HepG2 (cell line): ENCODE measurements around the gene NAV2. TPM values are rescaled to one million over a fixed set of nuclear protein-coding genes. Genes with fewer than 3 reads are reported as not detected.

Experiments used
- ATAC-seq: fragments of 200-7000 bp; cut with Tn5 transposase; 3 replicates; pipeline ENCODE4 v1.9.1; 2020; ENCODE audit warnings: mild to moderate bottlenecking, moderate library complexity
- BruUV-seq: library from RNA; stranded (reverse); fragments of 400-500 nt; replicated peaks from 2 replicates; lab custom pipeline; 2021; lab: Mats Ljungman, UMichigan
- CTCF ChIA-PET: fragments of 300-600 bp; formaldehyde crosslinking; extraction: SDS; loops from one replicate; lab custom pipeline; 2021; ENCODE audit warnings: low total read pairs, inconsistent platforms, low intra/inter-chr PET ratio; lab: Yijun Ruan, JAX
- POLR2A ChIA-PET: fragments of 350-600 bp; sonication (Branson Sonifier 250); formaldehyde crosslinking; loops from one replicate; lab custom pipeline; 2020; ENCODE audit warnings: antibody characterized with exemption, inconsistent platforms; lab: Yijun Ruan, JAX
- DNase-seq: peaks from one replicate; pipeline ENCODE4 v3.0.0-alpha.2; 2015; ENCODE audit warnings: low spot score
- FAIRE-seq: peaks from 3 replicates; lab custom pipeline; 2011; peaks lifted over from hg19 to GRCh38; lab: Jason Lieb, UNC
- H2AFZ ChIP-seq: one replicate; pipeline ENCODE4 v1.6.1; 2011; ENCODE audit warnings: low read length, inconsistent platforms
- H3K27ac ChIP-seq: fragments of 300-600 bp; 3 replicates; pipeline ENCODE4 v1.8.0; 2011; ENCODE audit warnings: mixed run types, mild to moderate bottlenecking, mixed read lengths, low read length, inconsistent platforms; ENCODE audit not compliant: insufficient read depth; ENCODE audit errors: extremely low read length
- H3K27me3 ChIP-seq, 2 experiments: fragments of 200-600 bp in 1 of 2; 2 replicates in 1 of 2; 3 replicates in 1 of 2; pipeline versions ENCODE4 v1.6.0 to v1.8.0; 2011; ENCODE audit warnings: low read length in 2 of 2, mild to moderate bottlenecking in 2 of 2, moderate library complexity in 2 of 2, inconsistent platforms in 1 of 2; ENCODE audit not compliant: insufficient read depth in 2 of 2, control insufficient read depth in 1 of 2
- H3K36me3 ChIP-seq, 2 experiments: fragments of 200-600 bp in 1 of 2; replicated peaks in 1 of 2; 2 replicates in 1 of 2; 3 replicates in 1 of 2; pipeline versions ENCODE4 v1.5.1 to v1.8.0; 2011; ENCODE audit warnings: low read length in 2 of 2, inconsistent platforms in 1 of 2; ENCODE audit not compliant: insufficient read depth in 2 of 2, control insufficient read depth in 1 of 2
- H3K4me1 ChIP-seq: 2 replicates; pipeline ENCODE4 v1.5.1; 2012; ENCODE audit warnings: low read length, inconsistent platforms; ENCODE audit not compliant: insufficient read depth
- H3K4me2 ChIP-seq: 2 replicates; pipeline ENCODE4 v1.6.0; 2011; ENCODE audit warnings: low read depth, low read length, inconsistent platforms
- H3K4me3 ChIP-seq, 3 experiments: fragments of 200-600 bp in 1 of 3; sonication (generic), shearing (Covaris generic) in 1 of 3; replicated peaks in 1 of 3; 2 replicates each; pipeline ENCODE4 v1.5.1; 2011 to 2016; ENCODE audit warnings: low read length in 3 of 3, inconsistent platforms in 2 of 3, low read depth in 2 of 3, mild to moderate bottlenecking in 2 of 3, control low read depth in 1 of 3, mixed read lengths in 1 of 3; ENCODE audit not compliant: insufficient read depth in 1 of 3
- H3K79me2 ChIP-seq: one replicate; pipeline ENCODE4 v1.6.1; 2011; ENCODE audit warnings: low read length, inconsistent platforms; ENCODE audit not compliant: insufficient read depth
- H3K9ac ChIP-seq: 2 replicates; pipeline ENCODE4 v1.6.0; 2011; ENCODE audit warnings: mild to moderate bottlenecking, low read depth, low read length, inconsistent platforms; ENCODE audit not compliant: insufficient read depth
- H3K9me3 ChIP-seq: 2 replicates; pipeline ENCODE4 v1.5.1; 2012; ENCODE audit warnings: mild to moderate bottlenecking, low read length
- H4K20me1 ChIP-seq: 2 replicates; pipeline ENCODE4 v1.6.0; 2011; ENCODE audit warnings: inconsistent platforms, mild to moderate bottlenecking, low read length, moderate library complexity; ENCODE audit not compliant: insufficient read depth
- ARNT ChIP-seq: fragments of 450-650 bp; IDR thresholded peaks from 2 replicates; pipeline ENCODE4 v1.6.1; 2017
- FOXA1 ChIP-seq, 2 experiments: fragments of 450-650 bp in 1 of 2; sonication (generic) in 1 of 2; formaldehyde crosslinking in 1 of 2; IDR thresholded peaks; 2 replicates each; pipeline versions ENCODE4 v1.4.0 to v1.6.1; 2016 to 2020; ENCODE audit warnings: missing genetic modification reagents in 1 of 2
- HIVEP1 ChIP-seq: sonication (generic); formaldehyde crosslinking; IDR thresholded peaks from 2 replicates; pipeline ENCODE4 v1.4.0; 2020; ENCODE audit warnings: mild to moderate bottlenecking, missing genetic modification reagents
- MLLT10 ChIP-seq: sonication (generic); formaldehyde crosslinking; IDR thresholded peaks from 2 replicates; pipeline ENCODE4 v1.4.0; 2020; ENCODE audit warnings: missing genetic modification reagents
- ZFX ChIP-seq: sonication (generic); formaldehyde crosslinking; IDR thresholded peaks from 2 replicates; pipeline ENCODE4 v1.4.0; 2020; ENCODE audit warnings: mild to moderate bottlenecking, low read depth, missing genetic modification reagents, moderate library complexity
- ZNF326 ChIP-seq: sonication (generic); formaldehyde crosslinking; IDR thresholded peaks from 2 replicates; pipeline ENCODE4 v1.4.0; 2020; ENCODE audit warnings: missing genetic modification reagents, borderline replicate concordance
- ZNF569 ChIP-seq: sonication (generic); formaldehyde crosslinking; IDR thresholded peaks from 2 replicates; pipeline ENCODE4 v1.5.0; 2020; ENCODE audit warnings: mild to moderate bottlenecking, missing genetic modification reagents, moderate library complexity, borderline replicate concordance
- ZNF644 ChIP-seq: IDR thresholded peaks from 2 replicates; pipeline ENCODE4 v1.6.1; 2016; ENCODE audit warnings: low read depth
- WGBS: methylation state at CpG from one replicate; pipeline ENCODE4 v1.1.6; 2017; ENCODE audit warnings: low lambda C conversion rate; 5-methylcytosine and 5-hydroxymethylcytosine counted together
- in situ Hi-C: cut with HindIII; loops from 2 replicates; pipeline ENCODE4 v1.10.0; 2017; ENCODE audit warnings: low pct_unique_long_range_greater_than_20kb; ENCODE audit not compliant: extremely low pct_ligation_motif_present
- intact Hi-C: fragments of 100-400 bp; cut with micrococcal nuclease; formaldehyde crosslinking; loops from one replicate; pipeline ENCODE4 v1.10.0; 2022; ENCODE audit not compliant: unreplicated experiment
- polyA plus RNA-seq, 8 experiments: library from polyadenylated mRNA; depleted of rRNA in 3 of 8; stranded (reverse) in 7 of 8; unstranded in 1 of 8; fragments of >200 nt; fragmentation: Illumina TruSeq in 4 of 8; extraction: Trizol in 4 of 8; gene quantifications; 2 replicates each; pipeline versions ENCODE4 v1.2.1 to v1.2.3, GENCODE V29; 2011 to 2016; ENCODE audit warnings: low read depth in 4 of 8, missing spikeins in 1 of 8, mixed read lengths in 1 of 8; ENCODE audit not compliant: insufficient read depth in 1 of 8
- total RNA-seq, 5 experiments: library from RNA; depleted of rRNA; stranded (reverse); fragments of >200 nt; fragmentation: Illumina TruSeq; extraction: Trizol; gene quantifications; 2 replicates each; pipeline ENCODE4 v1.2.3, GENCODE V29; 2016; ENCODE audit warnings: low read depth in 1 of 5
- TF ChIP-seq, protein P1 (sequence below): IDR thresholded peaks from 2 replicates; pipeline ENCODE4 v1.6.1; 2012; ENCODE audit warnings: low read length, improper control_type of control experiment
- TF ChIP-seq, protein P2 (sequence below): sonication (generic); formaldehyde crosslinking; IDR thresholded peaks from 2 replicates; pipeline ENCODE4 v1.5.0; 2020; ENCODE audit warnings: mild to moderate bottlenecking, missing genetic modification reagents, borderline replicate concordance
- TF ChIP-seq, protein P3 (sequence below): sonication (generic); formaldehyde crosslinking; IDR thresholded peaks from 2 replicates; pipeline ENCODE4 v1.8.1; 2023; ENCODE audit warnings: mild to moderate bottlenecking, missing genetic modification reagents, borderline replicate concordance

The NAV2 gene
- total and polyA plus RNA-seq, 2 of the 13 experiments (the other 11 are each of a cell fraction or from before 2014, with no cell fraction given): 9.3 to 34.6 TPM

DNA sequence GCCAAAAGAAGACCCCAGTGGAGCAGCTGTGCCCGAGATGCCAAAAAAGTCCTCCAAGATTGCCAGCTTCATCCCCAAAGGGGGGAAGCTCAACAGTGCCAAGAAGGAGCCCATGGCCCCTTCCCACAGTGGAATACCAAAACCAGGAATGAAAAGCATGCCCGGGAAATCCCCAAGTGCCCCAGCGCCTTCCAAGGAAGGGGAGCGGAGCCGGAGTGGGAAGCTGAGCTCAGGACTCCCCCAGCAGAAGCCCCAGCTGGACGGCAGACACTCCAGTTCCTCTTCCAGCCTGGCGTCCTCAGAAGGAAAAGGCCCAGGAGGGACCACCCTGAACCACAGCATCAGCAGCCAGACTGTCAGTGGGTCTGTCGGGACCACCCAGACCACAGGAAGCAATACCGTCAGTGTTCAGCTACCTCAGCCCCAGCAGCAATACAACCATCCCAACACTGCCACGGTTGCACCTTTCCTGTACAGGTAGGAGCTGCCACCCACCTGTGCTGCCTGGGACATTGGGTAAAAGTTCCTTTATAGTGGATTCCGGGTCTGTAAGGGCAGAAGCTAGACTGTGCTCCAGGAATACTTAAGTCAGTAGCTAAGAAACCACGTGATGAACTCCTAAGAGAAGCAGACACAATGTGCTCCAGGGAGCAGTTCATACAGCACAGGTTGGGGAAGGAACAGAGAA lies 221.3 kb downstream of the NAV2 start:
- CTCF ChIA-PET: no interaction called here
- H3K79me2 ChIP-seq: no peaks in the 10 kb centered on the region
- DNase-seq: no peak
- no peak for TF ChIP-seq ZNF569 (CRISPR knock-in tag)
- no peak for TF ChIP-seq FOXA1 (IDR thresholded peaks at IDR 0.05)
- no peak for TF ChIP-seq FOXA1 (CRISPR knock-in tag; IDR thresholded peaks at IDR 0.05)
- no peak for TF ChIP-seq ZNF644 (CRISPR knock-in tag)
- no peak for TF ChIP-seq ARNT
- TF ChIP-seq ZNF326 (CRISPR knock-in tag): no peak
- TF ChIP-seq, protein P1, sequence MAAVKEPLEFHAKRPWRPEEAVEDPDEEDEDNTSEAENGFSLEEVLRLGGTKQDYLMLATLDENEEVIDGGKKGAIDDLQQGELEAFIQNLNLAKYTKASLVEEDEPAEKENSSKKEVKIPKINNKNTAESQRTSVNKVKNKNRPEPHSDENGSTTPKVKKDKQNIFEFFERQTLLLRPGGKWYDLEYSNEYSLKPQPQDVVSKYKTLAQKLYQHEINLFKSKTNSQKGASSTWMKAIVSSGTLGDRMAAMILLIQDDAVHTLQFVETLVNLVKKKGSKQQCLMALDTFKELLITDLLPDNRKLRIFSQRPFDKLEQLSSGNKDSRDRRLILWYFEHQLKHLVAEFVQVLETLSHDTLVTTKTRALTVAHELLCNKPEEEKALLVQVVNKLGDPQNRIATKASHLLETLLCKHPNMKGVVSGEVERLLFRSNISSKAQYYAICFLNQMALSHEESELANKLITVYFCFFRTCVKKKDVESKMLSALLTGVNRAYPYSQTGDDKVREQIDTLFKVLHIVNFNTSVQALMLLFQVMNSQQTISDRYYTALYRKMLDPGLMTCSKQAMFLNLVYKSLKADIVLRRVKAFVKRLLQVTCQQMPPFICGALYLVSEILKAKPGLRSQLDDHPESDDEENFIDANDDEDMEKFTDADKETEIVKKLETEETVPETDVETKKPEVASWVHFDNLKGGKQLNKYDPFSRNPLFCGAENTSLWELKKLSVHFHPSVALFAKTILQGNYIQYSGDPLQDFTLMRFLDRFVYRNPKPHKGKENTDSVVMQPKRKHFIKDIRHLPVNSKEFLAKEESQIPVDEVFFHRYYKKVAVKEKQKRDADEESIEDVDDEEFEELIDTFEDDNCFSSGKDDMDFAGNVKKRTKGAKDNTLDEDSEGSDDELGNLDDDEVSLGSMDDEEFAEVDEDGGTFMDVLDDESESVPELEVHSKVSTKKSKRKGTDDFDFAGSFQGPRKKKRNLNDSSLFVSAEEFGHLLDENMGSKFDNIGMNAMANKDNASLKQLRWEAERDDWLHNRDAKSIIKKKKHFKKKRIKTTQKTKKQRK: no peak
- no peak for TF ChIP-seq ZFX (CRISPR knock-in tag)
- TF ChIP-seq, protein P2, sequence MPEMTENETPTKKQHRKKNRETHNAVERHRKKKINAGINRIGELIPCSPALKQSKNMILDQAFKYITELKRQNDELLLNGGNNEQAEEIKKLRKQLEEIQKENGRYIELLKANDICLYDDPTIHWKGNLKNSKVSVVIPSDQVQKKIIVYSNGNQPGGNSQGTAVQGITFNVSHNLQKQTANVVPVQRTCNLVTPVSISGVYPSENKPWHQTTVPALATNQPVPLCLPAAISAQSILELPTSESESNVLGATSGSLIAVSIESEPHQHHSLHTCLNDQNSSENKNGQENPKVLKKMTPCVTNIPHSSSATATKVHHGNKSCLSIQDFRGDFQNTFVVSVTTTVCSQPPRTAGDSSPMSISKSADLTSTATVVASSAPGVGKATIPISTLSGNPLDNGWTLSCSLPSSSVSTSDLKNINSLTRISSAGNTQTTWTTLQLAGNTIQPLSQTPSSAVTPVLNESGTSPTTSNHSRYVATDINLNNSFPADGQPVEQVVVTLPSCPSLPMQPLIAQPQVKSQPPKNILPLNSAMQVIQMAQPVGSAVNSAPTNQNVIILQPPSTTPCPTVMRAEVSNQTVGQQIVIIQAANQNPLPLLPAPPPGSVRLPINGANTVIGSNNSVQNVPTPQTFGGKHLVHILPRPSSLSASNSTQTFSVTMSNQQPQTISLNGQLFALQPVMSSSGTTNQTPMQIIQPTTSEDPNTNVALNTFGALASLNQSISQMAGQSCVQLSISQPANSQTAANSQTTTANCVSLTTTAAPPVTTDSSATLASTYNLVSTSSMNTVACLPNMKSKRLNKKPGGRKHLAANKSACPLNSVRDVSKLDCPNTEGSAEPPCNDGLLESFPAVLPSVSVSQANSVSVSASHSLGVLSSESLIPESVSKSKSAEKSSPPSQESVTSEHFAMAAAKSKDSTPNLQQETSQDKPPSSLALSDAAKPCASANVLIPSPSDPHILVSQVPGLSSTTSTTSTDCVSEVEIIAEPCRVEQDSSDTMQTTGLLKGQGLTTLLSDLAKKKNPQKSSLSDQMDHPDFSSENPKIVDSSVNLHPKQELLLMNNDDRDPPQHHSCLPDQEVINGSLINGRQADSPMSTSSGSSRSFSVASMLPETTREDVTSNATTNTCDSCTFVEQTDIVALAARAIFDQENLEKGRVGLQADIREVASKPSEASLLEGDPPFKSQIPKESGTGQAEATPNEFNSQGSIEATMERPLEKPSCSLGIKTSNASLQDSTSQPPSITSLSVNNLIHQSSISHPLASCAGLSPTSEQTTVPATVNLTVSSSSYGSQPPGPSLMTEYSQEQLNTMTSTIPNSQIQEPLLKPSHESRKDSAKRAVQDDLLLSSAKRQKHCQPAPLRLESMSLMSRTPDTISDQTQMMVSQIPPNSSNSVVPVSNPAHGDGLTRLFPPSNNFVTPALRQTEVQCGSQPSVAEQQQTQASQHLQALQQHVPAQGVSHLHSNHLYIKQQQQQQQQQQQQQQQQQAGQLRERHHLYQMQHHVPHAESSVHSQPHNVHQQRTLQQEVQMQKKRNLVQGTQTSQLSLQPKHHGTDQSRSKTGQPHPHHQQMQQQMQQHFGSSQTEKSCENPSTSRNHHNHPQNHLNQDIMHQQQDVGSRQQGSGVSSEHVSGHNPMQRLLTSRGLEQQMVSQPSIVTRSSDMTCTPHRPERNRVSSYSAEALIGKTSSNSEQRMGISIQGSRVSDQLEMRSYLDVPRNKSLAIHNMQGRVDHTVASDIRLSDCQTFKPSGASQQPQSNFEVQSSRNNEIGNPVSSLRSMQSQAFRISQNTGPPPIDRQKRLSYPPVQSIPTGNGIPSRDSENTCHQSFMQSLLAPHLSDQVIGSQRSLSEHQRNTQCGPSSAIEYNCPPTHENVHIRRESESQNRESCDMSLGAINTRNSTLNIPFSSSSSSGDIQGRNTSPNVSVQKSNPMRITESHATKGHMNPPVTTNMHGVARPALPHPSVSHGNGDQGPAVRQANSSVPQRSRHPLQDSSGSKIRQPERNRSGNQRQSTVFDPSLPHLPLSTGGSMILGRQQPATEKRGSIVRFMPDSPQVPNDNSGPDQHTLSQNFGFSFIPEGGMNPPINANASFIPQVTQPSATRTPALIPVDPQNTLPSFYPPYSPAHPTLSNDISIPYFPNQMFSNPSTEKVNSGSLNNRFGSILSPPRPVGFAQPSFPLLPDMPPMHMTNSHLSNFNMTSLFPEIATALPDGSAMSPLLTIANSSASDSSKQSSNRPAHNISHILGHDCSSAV (CRISPR knock-in tag): no peak
- TF ChIP-seq, protein P3, sequence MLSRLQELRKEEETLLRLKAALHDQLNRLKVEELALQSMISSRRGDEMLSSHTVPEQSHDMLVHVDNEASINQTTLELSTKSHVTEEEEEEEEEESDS (CRISPR knock-in tag): no peak
- TF ChIP-seq HIVEP1 (CRISPR knock-in tag): no peak
- no peak for TF ChIP-seq MLLT10 (CRISPR knock-in tag)

More for the DNA sequence above, 221.3 kb downstream of the NAV2 start:
- in situ Hi-C loops: no loop called here
- H3K9me3 ChIP-seq: no peaks in the 10 kb centered on the region
- H3K27ac ChIP-seq: no peak overlapping the region
- no peak for ATAC-seq
- whole genome bisulfite sequencing: 77% methylated on average over 10 of the region's 12 CpGs
- no peaks in the 10 kb centered on the region for H3K27me3 ChIP-seq
- H2AFZ ChIP-seq: no peak overlapping the region
- no peak overlapping the region for H3K4me2 ChIP-seq
- H3K4me3 ChIP-seq: no peak overlapping the region
- H3K9ac ChIP-seq: no peak overlapping the region
- no TSS peak for BruUV-seq
- H3K4me1 ChIP-seq: peaks cover 26% of the 10 kb centered on the region
- FAIRE-seq: no peak
- POLR2A ChIA-PET: no interaction called here
- H3K36me3 ChIP-seq: no peaks in the 10 kb centered on the region
- intact Hi-C loops: loop anchor here (1.0 kb wide), 1 partner anchor 176 kb away; no protein-coding TSS in a partner anchor
- H4K20me1 ChIP-seq: no peaks in the 10 kb centered on the region
